K562 (cell line): ENCODE data around the gene FMC1. TPM values are rescaled to one million over a fixed set of nuclear protein-coding genes. Genes with fewer than 3 reads are reported as not detected.

Experiments used
- ATF1 ChIP-seq, 2 experiments: fragments of 450-650 bp in 1 of 2; IDR thresholded peaks; 2 replicates each; pipeline ENCODE4 v1.6.1; 2016; ENCODE audit warnings: missing compliant biosample characterization in 1 of 2, missing genetic modification characterization in 1 of 2
- CHD4 ChIP-seq: fragments of 200-600 bp; sonication (generic); IDR thresholded peaks from 3 replicates; pipeline ENCODE4 v1.6.1; 2012; ENCODE audit warnings: low read depth, mild to moderate bottlenecking, mixed read lengths, low read length, inconsistent platforms; ENCODE audit not compliant: insufficient read depth, insufficient replicate concordance, poor library complexity, severe bottlenecking
- EP400 ChIP-seq: fragments of 450-650 bp; IDR thresholded peaks from 2 replicates; pipeline ENCODE4 v1.6.1; 2017; ENCODE audit warnings: antibody characterized with exemption, mild to moderate bottlenecking, moderate library complexity
- FOXA1 ChIP-seq: fragments of 450-650 bp; IDR thresholded peaks from 2 replicates; pipeline ENCODE4 v1.6.1; 2016; ENCODE audit warnings: mild to moderate bottlenecking, borderline replicate concordance
- FOXP1 ChIP-seq: sonication (generic); formaldehyde crosslinking; IDR thresholded peaks from 2 replicates; pipeline ENCODE4 v1.8.0; 2022; ENCODE audit warnings: mild to moderate bottlenecking, missing genetic modification reagents
- JUN ChIP-seq, 2 experiments: sonication (generic) in 1 of 2; formaldehyde crosslinking in 1 of 2; IDR thresholded peaks; 2 replicates each; pipeline versions ENCODE4 v1.6.1 to v1.8.0; 2012 to 2022; ENCODE audit warnings: borderline replicate concordance in 2 of 2, mild to moderate bottlenecking in 2 of 2, improper control_type of control experiment in 1 of 2, low read depth in 1 of 2, low read length in 1 of 2, missing genetic modification reagents in 1 of 2
- NCOA2 ChIP-seq, 2 experiments: fragments of 450-650 bp; IDR thresholded peaks; 2 replicates each; pipeline ENCODE4 v1.6.1; 2018; ENCODE audit warnings: mild to moderate bottlenecking in 2 of 2, moderate library complexity in 1 of 2; ENCODE audit not compliant: partially characterized antibody in 2 of 2
- RB1 ChIP-seq: fragments of 450-650 bp; IDR thresholded peaks from 2 replicates; pipeline ENCODE4 v1.6.1; 2017; ENCODE audit warnings: low read depth, mild to moderate bottlenecking
- RFX5 ChIP-seq: IDR thresholded peaks from 2 replicates; pipeline ENCODE4 v1.6.1; 2011; ENCODE audit warnings: low read depth, mild to moderate bottlenecking, improper control_type of control experiment, low read length
- RFX7 ChIP-seq: fragments of 250-450 bp; sonication (Bioruptor Pico); IDR thresholded peaks from 2 replicates; pipeline ENCODE4 v1.5.1; 2021; ENCODE audit warnings: mild to moderate bottlenecking
- SMARCB1 ChIP-seq: IDR thresholded peaks from 2 replicates; pipeline ENCODE4 v1.6.1; 2011; ENCODE audit warnings: improper control_type of control experiment, low read depth; ENCODE audit not compliant: insufficient read length
- SMC3 ChIP-seq: conservative IDR thresholded peaks from 2 replicates; pipeline ENCODE4 v1.6.1; 2011; ENCODE audit warnings: low read depth, low read length, improper control_type of control experiment; ENCODE audit not compliant: insufficient read depth
- SRSF1 ChIP-seq: fragments of 200-400 bp; formaldehyde crosslinking; IDR thresholded peaks from 2 replicates; pipeline ENCODE4 v1.6.1; 2017; ENCODE audit warnings: mild to moderate bottlenecking, low read depth, low read length, moderate library complexity
- VEZF1 ChIP-seq: fragments of 200-800 bp; sonication (Bioruptor generic); IDR thresholded peaks from 2 replicates; pipeline ENCODE4 v1.6.1; 2017; ENCODE audit warnings: missing genetic modification characterization, missing compliant biosample characterization
- ZBTB1 ChIP-seq: sonication (generic); formaldehyde crosslinking; IDR thresholded peaks from 2 replicates; pipeline ENCODE4 v1.8.1; 2023; ENCODE audit warnings: missing genetic modification reagents, low read depth, mild to moderate bottlenecking, borderline replicate concordance
- ZC3H8 ChIP-seq: fragments of 450-650 bp; IDR thresholded peaks from 2 replicates; pipeline ENCODE4 v1.6.1; 2017
- ZNF274 ChIP-seq: IDR thresholded peaks from 2 replicates; pipeline ENCODE4 v1.6.1; 2011; ENCODE audit warnings: low read depth, mild to moderate bottlenecking, low read length, moderate library complexity, borderline replicate concordance
- ZNF324 ChIP-seq: fragments of 250-450 bp; sonication (Bioruptor Pico); IDR thresholded peaks from 2 replicates; pipeline ENCODE4 v1.4.0; 2020; ENCODE audit warnings: mild to moderate bottlenecking
- ZNF444 ChIP-seq: fragments of 250-450 bp; sonication (Bioruptor Pico); IDR thresholded peaks from 2 replicates; pipeline ENCODE4 v1.4.0; 2020; ENCODE audit warnings: mild to moderate bottlenecking, moderate library complexity
- ZNF507 ChIP-seq: conservative IDR thresholded peaks from 2 replicates; pipeline ENCODE4 v1.6.1; 2017; ENCODE audit warnings: missing genetic modification characterization, missing compliant biosample characterization
- polyA plus RNA-seq, 8 experiments: library from polyadenylated mRNA; depleted of rRNA in 4 of 8; stranded (reverse) in 5 of 8; unstranded in 3 of 8; fragments of >200 nt; fragmentation: Nextera tagmentation in 2 of 8; fragmentation: Illumina TruSeq in 1 of 8; extraction: Ambion mirVana in 2 of 8; extraction: Trizol in 1 of 8; gene quantifications; 2 replicates each; pipeline versions ENCODE4 v1.2.1 to v1.2.3, GENCODE V29; 2011 to 2014; ENCODE audit warnings: inconsistent platforms in 1 of 8, missing spikeins in 1 of 8
- total RNA-seq, 7 experiments: library from RNA; depleted of rRNA in 6 of 7; stranded (reverse); fragments of >200 nt in 6 of 7; fragmentation: Illumina TruSeq in 2 of 7; extraction: Trizol in 2 of 7; gene quantifications; 2 replicates each; pipeline versions ENCODE4 v1.2.1 to v1.2.3, GENCODE V29; 2011 to 2021; ENCODE audit warnings: low replicate concordance in 1 of 7
- TF ChIP-seq, protein P1 (sequence below): fragments of 250-450 bp; sonication (Bioruptor Pico); IDR thresholded peaks from 2 replicates; pipeline ENCODE4 v1.4.0; 2020; ENCODE audit warnings: mild to moderate bottlenecking, moderate library complexity, borderline replicate concordance
- TF ChIP-seq, protein P2 (sequence below), 2 experiments: fragments of 450-650 bp in 1 of 2; sonication (generic) in 1 of 2; formaldehyde crosslinking in 1 of 2; IDR thresholded peaks in 1 of 2; conservative IDR thresholded peaks in 1 of 2; 2 replicates each; pipeline versions ENCODE4 v1.6.1 to v1.8.1; 2016 to 2023; ENCODE audit warnings: mild to moderate bottlenecking in 2 of 2, moderate library complexity in 2 of 2, inconsistent platforms in 1 of 2, missing genetic modification reagents in 1 of 2

The FMC1 gene
- total and polyA plus RNA-seq, 9 of the 15 experiments (the other 6 are each of a cell fraction or from before 2014, with no cell fraction given) = 14.0 to 116 (median 29.0) TPM

- TF ChIP-seq RFX7 (CRISPR knock-in tag) (peak; percentile 88; the same call in 1 of the 2 replicates), SMC3 (0 out of 2 replicates have a peak, but pooled peaks have one; percentile 14), ZBTB1 (CRISPR knock-in tag) (peak; percentile 79), SRSF1 (0 out of 2 replicates have a peak, but pooled peaks have one; percentile 66), JUN (IDR thresholded peaks at IDR 0.05; ENCODE audit: borderline replicate concordance, low read depth, low read length) (peak; percentile 8; the same call in 1 of the 2 replicates), JUN (CRISPR knock-in tag; IDR thresholded peaks at IDR 0.05; ENCODE audit: borderline replicate concordance) (peak; percentile 76; the same call in 1 of the 2 replicates), ZC3H8 (no peak), FOXA1 (no peak), EP400 (peak; percentile 97), CHD4 (no peak), ZNF324 (CRISPR knock-in tag) (no peak), FOXP1 (CRISPR knock-in tag) (peak; percentile 96; the same call in 1 of the 2 replicates), NCOA2 (IDR thresholded peaks at IDR 0.05; ENCODE audit: partially characterized antibody in 2 of 2) (no peak), ZNF274 (no peak), RB1 (peak; percentile 55; the same call in 1 of the 2 replicates), ZNF507 (tag) (no peak), ZNF444 (CRISPR knock-in tag) (no peak; the same call in 1 of the 2 replicates), VEZF1 (CRISPR knock-in tag) (peak; percentile 92), RFX5 (peak; percentile 22; the same call in 1 of the 2 replicates), ATF1 (CRISPR knock-in tag; IDR thresholded peaks at IDR 0.05) (peak; percentile 89), ATF1 (tag; IDR thresholded peaks at IDR 0.05) (peak; percentile 96), SMARCB1 (no peak)
- TF ChIP-seq, protein P1, sequence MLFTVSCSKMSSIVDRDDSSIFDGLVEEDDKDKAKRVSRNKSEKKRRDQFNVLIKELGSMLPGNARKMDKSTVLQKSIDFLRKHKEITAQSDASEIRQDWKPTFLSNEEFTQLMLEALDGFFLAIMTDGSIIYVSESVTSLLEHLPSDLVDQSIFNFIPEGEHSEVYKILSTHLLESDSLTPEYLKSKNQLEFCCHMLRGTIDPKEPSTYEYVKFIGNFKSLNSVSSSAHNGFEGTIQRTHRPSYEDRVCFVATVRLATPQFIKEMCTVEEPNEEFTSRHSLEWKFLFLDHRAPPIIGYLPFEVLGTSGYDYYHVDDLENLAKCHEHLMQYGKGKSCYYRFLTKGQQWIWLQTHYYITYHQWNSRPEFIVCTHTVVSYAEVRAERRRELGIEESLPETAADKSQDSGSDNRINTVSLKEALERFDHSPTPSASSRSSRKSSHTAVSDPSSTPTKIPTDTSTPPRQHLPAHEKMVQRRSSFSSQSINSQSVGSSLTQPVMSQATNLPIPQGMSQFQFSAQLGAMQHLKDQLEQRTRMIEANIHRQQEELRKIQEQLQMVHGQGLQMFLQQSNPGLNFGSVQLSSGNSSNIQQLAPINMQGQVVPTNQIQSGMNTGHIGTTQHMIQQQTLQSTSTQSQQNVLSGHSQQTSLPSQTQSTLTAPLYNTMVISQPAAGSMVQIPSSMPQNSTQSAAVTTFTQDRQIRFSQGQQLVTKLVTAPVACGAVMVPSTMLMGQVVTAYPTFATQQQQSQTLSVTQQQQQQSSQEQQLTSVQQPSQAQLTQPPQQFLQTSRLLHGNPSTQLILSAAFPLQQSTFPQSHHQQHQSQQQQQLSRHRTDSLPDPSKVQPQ (CRISPR knock-in tag) = no peak
- TF ChIP-seq, protein P2, sequence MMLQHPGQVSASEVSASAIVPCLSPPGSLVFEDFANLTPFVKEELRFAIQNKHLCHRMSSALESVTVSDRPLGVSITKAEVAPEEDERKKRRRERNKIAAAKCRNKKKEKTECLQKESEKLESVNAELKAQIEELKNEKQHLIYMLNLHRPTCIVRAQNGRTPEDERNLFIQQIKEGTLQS (IDR thresholded peaks at IDR 0.05) = no peak; the same call in 1 of the 2 replicates
- TF ChIP-seq, protein P2 (CRISPR knock-in tag; conservative IDR thresholded peaks at IDR 0.05) = peak; percentile 75
These were observed at the start of gene FMC1 (continued) for GRCh38 chr7:139341058-139341775.
